HG03520 (cell line): ENCODE measurements around the gene RALGAPA2.

Experiments
- ATAC-seq: cut with Tn5 transposase; IDR thresholded peaks from one replicate; pipeline ENCODE4 v1.9.1; 2021; ENCODE audit warnings: mild to moderate bottlenecking, moderate library complexity; ENCODE audit not compliant: unreplicated experiment

The RALGAPA2 gene

GRCh38 chr20:20446001-20446400 lies 266.4 kb downstream of the RALGAPA2 start:
- ATAC-seq, result no peak

DNA sequence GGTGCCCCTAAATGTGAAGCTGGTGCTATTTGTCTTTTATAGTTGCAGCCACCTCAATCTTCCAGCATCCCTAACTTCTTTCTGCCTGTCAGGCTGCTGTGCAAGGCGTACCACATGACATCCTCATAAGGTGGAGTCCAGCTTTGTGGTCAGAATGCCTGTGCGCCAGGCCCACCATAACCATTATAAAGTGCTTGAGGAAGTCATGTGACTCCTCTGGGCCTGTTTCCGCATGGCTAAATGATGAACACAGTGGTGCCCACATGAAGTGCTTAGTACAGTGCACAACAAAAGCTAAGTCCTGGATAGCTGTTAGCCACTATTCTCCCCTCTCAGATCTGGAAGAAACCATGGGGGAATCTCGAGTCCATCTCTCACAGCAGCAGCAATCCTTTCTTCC lies 268.9 kb downstream of the RALGAPA2 start:
- no peak for ATAC-seq

DNA sequence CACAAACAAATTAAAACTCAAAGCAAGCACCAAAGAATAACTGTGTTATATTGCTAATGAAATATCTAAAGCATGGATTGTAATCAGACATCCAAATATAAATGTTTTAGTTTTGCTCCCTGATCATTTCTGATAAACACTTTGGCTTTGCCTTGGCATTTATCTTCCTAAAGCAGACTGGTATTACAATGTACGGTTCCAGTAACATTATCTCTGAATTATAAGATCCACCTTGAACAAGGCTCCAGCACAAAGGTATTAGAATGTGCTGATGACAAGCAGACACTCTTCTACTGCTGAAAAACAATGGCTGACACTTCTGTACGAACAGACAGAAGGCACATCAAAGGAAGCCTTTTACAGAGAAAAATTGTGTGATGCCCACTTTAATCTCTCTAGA lies 270.0 kb downstream of the RALGAPA2 start:
- no peak for ATAC-seq

- ATAC-seq, result no peak
These were observed 271.4 kb downstream of the RALGAPA2 start for GRCh38 chr20:20440886-20441658.

DNA sequence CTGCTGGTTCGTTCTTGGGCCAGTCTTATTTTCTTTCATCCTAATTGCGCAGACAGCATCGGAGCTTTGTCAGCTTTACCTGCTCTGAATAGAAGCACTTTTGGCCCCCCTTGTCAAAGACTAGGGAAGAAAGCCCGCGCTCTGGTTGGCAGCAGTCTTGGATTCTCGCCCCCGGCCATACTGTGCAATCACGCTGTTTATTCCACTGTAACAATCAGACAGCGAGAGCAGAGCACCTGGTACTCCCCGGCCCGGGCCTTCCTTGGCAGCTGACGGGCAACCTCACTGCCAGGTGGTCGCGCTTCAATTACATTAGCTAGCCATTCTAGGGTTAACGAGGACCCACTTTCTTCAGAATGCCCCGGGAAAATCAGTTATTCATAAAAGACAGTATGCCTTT lies 272.0 kb downstream of the RALGAPA2 start:
- ATAC-seq, result no peak

DNA sequence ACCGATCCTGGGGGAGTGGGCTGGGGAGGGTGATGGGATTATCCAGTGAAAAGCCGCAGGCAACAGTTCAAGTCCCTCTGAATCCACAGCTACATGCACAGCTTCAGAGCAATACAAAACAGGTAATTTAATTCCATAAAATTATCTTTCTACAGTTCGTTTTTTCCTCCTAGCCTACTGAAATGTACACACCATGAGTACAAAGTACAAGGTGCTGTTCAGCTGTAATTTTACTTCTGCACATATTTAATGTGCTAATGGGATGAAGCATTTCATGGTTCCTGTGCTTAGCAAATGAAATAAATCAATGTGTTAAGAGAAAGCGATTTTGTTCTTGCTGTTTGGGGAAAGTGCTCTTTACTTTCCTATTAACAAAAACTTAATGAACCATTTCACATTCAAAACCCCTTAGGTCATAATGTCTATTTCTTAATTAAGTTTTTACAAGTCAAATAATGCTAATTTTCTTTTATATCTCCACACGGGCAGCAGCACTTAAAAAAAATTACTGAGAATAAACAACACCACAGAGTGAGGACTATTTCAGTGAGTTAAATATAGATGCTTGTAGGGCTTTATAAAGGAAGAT lies 272.7 kb downstream of the RALGAPA2 start:
- no peak for ATAC-seq

DNA sequence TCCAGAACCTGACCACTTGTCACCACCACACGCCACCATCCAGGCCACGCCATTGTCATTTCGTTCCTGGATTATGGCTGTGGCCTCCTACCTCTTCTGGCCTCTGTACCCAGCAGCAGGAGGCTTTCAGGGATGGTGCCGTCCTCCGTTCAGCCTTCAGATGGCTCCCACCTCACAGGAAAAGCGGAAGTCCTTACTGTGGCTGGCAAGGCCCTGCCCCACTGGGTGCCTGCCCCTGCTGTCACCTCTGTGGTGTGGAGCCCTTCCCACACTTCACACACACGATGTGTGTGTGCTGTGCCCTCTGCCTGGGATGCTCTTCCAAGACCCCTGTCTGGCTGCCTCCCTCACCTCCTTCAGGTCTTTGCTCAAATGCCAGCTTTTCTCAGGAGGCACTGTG lies 275.1 kb downstream of the RALGAPA2 start:
- ATAC-seq, result no peak

GRCh38 chr20:20436689-20437088 lies 275.8 kb downstream of the RALGAPA2 start:
- ATAC-seq, result no peak

DNA sequence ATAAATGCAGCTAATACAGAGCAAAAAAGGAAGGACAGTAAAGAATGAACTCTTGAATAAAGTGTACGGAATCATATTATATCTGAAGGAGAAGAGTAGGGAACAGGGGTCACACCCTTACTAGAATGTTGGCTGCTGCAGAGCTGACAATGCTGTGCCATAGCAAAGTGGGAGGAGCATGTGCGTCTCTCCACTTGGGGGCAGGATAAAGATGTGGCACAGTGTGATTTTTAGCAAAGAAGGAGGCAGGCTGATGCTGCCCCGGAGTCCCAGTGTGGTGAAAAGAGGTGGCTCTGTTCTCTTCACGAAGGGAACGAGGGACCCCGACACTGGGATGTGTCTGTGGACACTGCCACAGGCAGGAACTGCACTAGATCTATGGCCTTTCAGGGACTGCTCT lies 277.0 kb downstream of the RALGAPA2 start:
- ATAC-seq, result no peak

GRCh38 chr20:20432618-20433286 lies 279.7 kb downstream of the RALGAPA2 start:
- no peak for ATAC-seq

- no peak for ATAC-seq
These were observed 282.4 kb downstream of the RALGAPA2 start for GRCh38 chr20:20430066-20430465.

- no peak for ATAC-seq
These were observed 284.4 kb downstream of the RALGAPA2 start for GRCh38 chr20:20428067-20428466.

- no peak for ATAC-seq
These were observed 285.1 kb downstream of the RALGAPA2 start for GRCh38 chr20:20427227-20427864.

GRCh38 chr20:20426655-20426907 lies 285.9 kb downstream of the RALGAPA2 start:
- no peak for ATAC-seq

DNA sequence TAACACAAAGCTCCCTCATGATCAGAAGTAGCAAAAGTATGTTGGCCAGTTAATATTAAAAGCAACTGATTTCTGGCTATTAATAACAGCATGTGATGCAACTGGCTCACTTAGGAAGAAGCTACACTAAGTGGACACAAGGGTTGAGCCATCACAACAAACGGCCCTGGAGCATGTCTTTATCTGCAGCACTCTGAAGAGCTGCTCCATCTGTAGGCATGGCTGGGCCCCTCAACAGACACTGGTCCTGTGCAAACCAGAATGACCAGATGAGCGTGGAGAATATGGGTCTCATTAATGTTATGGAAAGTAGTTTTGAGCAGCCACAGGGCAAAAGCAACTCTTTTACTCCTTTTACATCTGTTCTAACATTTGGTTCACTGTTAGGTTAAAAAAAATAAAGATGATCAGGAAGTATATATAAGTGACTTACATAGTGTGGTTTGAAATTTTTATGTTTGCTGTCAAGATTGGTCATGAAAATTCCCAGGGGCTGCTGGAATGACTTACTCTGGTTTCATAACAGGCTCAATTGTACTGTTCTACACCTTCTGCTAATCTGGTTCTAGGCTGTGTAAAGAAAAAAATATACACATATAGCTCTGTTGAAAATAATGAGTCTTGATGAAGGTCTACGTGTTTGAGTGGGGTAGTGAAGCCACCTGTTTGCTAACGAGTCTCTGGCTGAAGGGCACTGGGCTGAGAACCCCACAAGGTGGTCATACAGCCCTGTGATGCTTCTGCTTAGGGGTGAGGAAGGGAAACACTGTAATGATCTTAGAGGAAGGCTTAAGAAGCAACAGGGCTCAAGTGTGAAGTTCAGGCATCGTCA lies 286.4 kb downstream of the RALGAPA2 start:
- ATAC-seq, result no peak

GRCh38 chr20:20423117-20423516 lies 289.3 kb downstream of the RALGAPA2 start:
- ATAC-seq, result no peak

DNA sequence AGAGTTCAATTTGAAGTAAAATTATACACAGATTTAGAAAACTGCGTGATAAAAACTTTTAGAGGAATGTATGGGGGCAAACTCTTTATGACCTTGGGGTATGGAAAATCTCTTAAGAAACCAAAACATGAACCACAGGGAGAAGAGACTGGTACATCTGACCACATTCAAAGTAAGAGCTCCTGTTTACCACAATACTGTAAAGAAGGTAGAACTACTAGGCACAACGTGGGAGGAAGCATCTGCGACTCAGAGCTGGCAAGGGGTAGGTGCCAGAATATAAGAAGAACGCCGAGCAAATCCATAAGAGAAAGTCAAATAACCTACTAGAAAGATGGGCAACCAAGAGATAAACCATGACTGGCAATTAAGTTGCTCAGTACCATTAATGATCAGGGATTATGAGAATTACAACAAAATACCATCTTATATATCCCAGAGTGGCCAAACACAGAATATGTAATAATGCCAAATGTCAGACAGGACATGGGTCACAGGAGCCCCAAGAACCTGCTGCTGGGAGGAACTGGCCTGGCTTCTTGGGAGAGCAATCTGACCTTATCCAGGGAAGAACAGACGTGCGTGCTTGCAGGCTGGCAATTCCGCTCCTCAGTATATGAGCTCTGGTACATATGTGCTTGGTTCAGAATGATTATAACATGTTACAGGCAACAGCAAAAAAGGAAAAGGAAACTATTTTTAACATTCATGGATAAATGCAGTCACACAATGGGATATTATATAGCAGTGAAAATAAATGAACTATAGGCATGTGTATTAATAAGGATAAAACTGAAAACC lies 294.4 kb downstream of the RALGAPA2 start:
- no peak for ATAC-seq

- ATAC-seq, result no peak
These were observed 297.1 kb downstream of the RALGAPA2 start for GRCh38 chr20:20415321-20415720.

GRCh38 chr20:20414640-20415220 lies 297.7 kb downstream of the RALGAPA2 start:
- no peak for ATAC-seq

DNA sequence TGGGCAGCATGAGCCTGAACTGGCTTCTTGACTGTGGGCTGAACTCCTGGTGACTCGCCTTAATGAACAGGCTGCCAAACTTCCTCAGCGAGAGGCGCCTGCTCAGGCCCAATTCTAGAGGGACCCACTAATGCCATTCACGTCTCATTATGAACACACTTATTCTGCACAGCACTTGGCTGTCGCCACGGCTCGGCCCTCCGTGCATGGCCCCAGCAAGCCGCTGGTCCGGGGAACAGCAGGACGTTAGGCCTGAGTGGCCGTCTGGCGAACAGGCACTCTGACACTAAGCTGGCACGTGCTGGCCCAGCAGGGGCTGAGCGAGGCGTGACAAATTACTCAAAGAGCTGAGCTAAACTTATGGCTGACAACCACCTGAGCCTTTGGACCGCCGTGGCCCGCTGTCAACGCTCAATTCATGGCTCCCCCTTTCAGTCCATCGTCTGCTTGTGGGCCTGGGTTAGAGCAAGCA lies 298.6 kb downstream of the RALGAPA2 start:
- ATAC-seq, result no peak
